ENCODE data around the gene STRADA. TPM values are rescaled to one million over a fixed set of nuclear protein-coding genes. Genes with fewer than 3 reads are reported as not detected.

The STRADA gene
- total and polyA plus RNA-seq, 10 of the 15 experiments (the other 5 are each of a cell fraction or from before 2014, with no cell fraction given) = 13.3 to 54.1 (median 44.0) TPM

DNA sequence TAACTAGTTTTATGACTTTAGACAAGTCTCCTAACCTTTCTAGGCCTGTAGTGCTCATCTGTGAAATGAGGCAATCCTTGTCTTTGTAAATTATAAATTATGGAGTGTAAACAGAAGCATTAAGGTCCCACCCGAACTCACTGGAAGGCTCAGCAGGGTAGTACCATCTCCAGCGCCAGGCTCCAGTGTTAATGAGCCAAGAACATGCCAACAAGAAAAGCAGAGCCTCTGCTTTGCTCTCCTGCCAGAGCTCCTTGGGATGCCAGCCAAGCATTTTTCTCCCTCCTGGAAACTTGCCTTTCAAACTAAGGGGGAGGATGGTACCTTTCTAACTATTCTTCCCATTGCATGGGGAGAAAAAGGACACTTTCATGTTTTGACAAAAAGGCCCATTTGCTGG is 56.6 kb downstream of the STRADA start:
- RAD21 ChIA-PET (ENCODE audit: unreplicated experiment) = interaction anchor here (1.1 kb wide), 1 partner anchor 60 kb away, joined by 3 read pairs; no protein-coding TSS in a partner anchor
- FAIRE-seq = no peak
- Histone ChIP-seq H3K4me3 (no peak overlapping the region), H3K36me3 (ENCODE audit: control insufficient read depth in 2 of 2, insufficient read depth in 2 of 2, low read length in 1 of 2) (peaks cover 6 to 8% of the 10 kb centered on the region in 2 experiments), H3K79me2 (ENCODE audit: control insufficient read depth, insufficient read depth, low read length) (no peaks in the 10 kb centered on the region), H3K9me3 (replicated peaks; ENCODE audit: control insufficient read depth, insufficient read depth, low read length) (no peaks in the 10 kb centered on the region), H3K4me2 (ENCODE audit: control insufficient read depth, insufficient read depth) (no peak overlapping the region), H2AFZ (ENCODE audit: control insufficient read depth, low read depth, low read length) (no peak overlapping the region), H3K9ac (ENCODE audit: control insufficient read depth, insufficient read depth, low read length) (no peak overlapping the region), H3K27ac (ENCODE audit: control insufficient read depth, insufficient read depth) (no peak overlapping the region), H3K4me1 (ENCODE audit: control insufficient read depth, insufficient read depth, low read length) (no peaks in the 10 kb centered on the region), H3K27me3 (replicated peaks in 1 of 2; ENCODE audit: control insufficient read depth in 2 of 2, insufficient read depth in 2 of 2, low read length in 1 of 2) (no peaks in the 10 kb centered on the region), H4K20me1 (ENCODE audit: control insufficient read depth, insufficient read depth) (no peaks in the 10 kb centered on the region)
- SMC1A ChIA-PET (ENCODE audit: uncharacterized antibody, unreplicated experiment) = interaction anchor here (1.1 to 1.5 kb wide), 3 partner anchors 8 to 63 kb away, joined by 5 to 9 read pairs (median 5); partner anchors contain the start of gene MAP3K3
- intact Hi-C loops (cut with micrococcal nuclease; ENCODE audit: unreplicated experiment) (no loop called here), in situ Hi-C loops (cut with MboI) (no loop called here)
- POLR2A ChIA-PET = interaction anchor here (0.8 kb wide), 1 partner anchor 9 kb away, joined by 3 read pairs; no protein-coding TSS in a partner anchor
- CTCF ChIA-PET = interaction anchor here (0.9 to 2.7 kb wide), 2 partner anchors 12 to 26 kb away, joined by 3 to 6 read pairs; no protein-coding TSS in a partner anchor
- TF ChIP-seq NR2C2 (IDR thresholded peaks at IDR 0.05; ENCODE audit: borderline replicate concordance, control insufficient read depth, insufficient read length, low read depth) (no peak), BMI1 (IDR thresholded peaks at IDR 0.05; ENCODE audit: borderline replicate concordance) (no peak), MYB (IDR thresholded peaks at IDR 0.05; ENCODE audit: borderline replicate concordance, low read depth, low read length) (no peak), RFX5 (IDR thresholded peaks at IDR 0.05; ENCODE audit: low read depth, low read length) (no peak), DPF2 (IDR thresholded peaks at IDR 0.05) (no peak), ZNF274 (IDR thresholded peaks at IDR 0.05; ENCODE audit: insufficient read depth, insufficient read length) (no peak), RUNX3 (IDR thresholded peaks at IDR 0.05; ENCODE audit: low read length) (no peak), STAT3 (IDR thresholded peaks at IDR 0.05; ENCODE audit: low read depth, low read length) (no peak), NFYA (IDR thresholded peaks at IDR 0.05; ENCODE audit: borderline replicate concordance, low read depth, low read length) (no peak), ZNF622 (IDR thresholded peaks at IDR 0.05) (no peak), MTA3 (IDR thresholded peaks at IDR 0.05; ENCODE audit: borderline replicate concordance, low read length) (no peak), LARP7 (IDR thresholded peaks at IDR 0.05) (no peak), BCL11A (IDR thresholded peaks at IDR 0.05; ENCODE audit: low read depth, low read length) (no peak), SMAD1 (IDR thresholded peaks at IDR 0.05; ENCODE audit: low read depth, partially characterized antibody) (no peak), CEBPB (IDR thresholded peaks at IDR 0.05; ENCODE audit: borderline replicate concordance in 1 of 2, low read depth in 2 of 2, low read length in 2 of 2) (no peak)
- TF ChIP-seq, protein P1, sequence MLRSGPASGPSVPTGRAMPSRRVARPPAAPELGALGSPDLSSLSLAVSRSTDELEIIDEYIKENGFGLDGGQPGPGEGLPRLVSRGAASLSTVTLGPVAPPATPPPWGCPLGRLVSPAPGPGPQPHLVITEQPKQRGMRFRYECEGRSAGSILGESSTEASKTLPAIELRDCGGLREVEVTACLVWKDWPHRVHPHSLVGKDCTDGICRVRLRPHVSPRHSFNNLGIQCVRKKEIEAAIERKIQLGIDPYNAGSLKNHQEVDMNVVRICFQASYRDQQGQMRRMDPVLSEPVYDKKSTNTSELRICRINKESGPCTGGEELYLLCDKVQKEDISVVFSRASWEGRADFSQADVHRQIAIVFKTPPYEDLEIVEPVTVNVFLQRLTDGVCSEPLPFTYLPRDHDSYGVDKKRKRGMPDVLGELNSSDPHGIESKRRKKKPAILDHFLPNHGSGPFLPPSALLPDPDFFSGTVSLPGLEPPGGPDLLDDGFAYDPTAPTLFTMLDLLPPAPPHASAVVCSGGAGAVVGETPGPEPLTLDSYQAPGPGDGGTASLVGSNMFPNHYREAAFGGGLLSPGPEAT (IDR thresholded peaks at IDR 0.05; ENCODE audit: low read depth) = no peak
- TF ChIP-seq, protein P2, sequence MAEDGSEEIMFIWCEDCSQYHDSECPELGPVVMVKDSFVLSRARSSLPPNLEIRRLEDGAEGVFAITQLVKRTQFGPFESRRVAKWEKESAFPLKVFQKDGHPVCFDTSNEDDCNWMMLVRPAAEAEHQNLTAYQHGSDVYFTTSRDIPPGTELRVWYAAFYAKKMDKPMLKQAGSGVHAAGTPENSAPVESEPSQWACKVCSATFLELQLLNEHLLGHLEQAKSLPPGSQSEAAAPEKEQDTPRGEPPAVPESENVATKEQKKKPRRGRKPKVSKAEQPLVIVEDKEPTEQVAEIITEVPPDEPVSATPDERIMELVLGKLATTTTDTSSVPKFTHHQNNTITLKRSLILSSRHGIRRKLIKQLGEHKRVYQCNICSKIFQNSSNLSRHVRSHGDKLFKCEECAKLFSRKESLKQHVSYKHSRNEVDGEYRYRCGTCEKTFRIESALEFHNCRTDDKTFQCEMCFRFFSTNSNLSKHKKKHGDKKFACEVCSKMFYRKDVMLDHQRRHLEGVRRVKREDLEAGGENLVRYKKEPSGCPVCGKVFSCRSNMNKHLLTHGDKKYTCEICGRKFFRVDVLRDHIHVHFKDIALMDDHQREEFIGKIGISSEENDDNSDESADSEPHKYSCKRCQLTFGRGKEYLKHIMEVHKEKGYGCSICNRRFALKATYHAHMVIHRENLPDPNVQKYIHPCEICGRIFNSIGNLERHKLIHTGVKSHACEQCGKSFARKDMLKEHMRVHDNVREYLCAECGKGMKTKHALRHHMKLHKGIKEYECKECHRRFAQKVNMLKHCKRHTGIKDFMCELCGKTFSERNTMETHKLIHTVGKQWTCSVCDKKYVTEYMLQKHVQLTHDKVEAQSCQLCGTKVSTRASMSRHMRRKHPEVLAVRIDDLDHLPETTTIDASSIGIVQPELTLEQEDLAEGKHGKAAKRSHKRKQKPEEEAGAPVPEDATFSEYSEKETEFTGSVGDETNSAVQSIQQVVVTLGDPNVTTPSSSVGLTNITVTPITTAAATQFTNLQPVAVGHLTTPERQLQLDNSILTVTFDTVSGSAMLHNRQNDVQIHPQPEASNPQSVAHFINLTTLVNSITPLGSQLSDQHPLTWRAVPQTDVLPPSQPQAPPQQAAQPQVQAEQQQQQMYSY (CRISPR knock-in tag; IDR thresholded peaks at IDR 0.05) = no peak
- TF ChIP-seq, protein P3, sequence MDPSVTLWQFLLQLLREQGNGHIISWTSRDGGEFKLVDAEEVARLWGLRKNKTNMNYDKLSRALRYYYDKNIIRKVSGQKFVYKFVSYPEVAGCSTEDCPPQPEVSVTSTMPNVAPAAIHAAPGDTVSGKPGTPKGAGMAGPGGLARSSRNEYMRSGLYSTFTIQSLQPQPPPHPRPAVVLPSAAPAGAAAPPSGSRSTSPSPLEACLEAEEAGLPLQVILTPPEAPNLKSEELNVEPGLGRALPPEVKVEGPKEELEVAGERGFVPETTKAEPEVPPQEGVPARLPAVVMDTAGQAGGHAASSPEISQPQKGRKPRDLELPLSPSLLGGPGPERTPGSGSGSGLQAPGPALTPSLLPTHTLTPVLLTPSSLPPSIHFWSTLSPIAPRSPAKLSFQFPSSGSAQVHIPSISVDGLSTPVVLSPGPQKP (IDR thresholded peaks at IDR 0.05; ENCODE audit: low read depth, low read length) = no peak
- 97% methylated on average over 2 of the region's 2 CpGs for whole genome bisulfite sequencing (ENCODE audit: insufficient coverage, insufficient replicate concordance, low lambda C conversion rate, missing lambda C conversion rate)
- DNase-seq (ENCODE audit: low read depth, low spot score) = no peak
- ATAC-seq = no peak
- no TSS peak for BruUV-seq (replicated peaks)
